Measurements from ENCODE around the gene PCGF2. TPM values are rescaled to one million over a fixed set of nuclear protein-coding genes. Genes with fewer than 3 reads are reported as not detected.

Gene PCGF2
- total RNA-seq, 1 experiment from 2014 or later = 95.1 TPM

- no peak for TF ChIP-seq CTCF (IDR thresholded peaks at IDR 0.05; ENCODE audit: insufficient read depth in 1 of 2, low read depth in 1 of 2, low read length in 1 of 2, severe bottlenecking in 1 of 2, unreplicated experiment in 1 of 2)
- POLR2A ChIA-PET = interaction anchor here (1.0 kb wide), 1 partner anchor 26 kb away, joined by 6 read pairs; the partner anchor contains the start of gene MLLT6
- DNase-seq = no peak
- intact Hi-C loops (cut with micrococcal nuclease; ENCODE audit: unreplicated experiment) = loop anchor here (1.0 to 2.0 kb wide), 2 partner anchors 18 to 53 kb away; partner anchors contain the start of gene PCGF2
- H3K27me3 ChIP-seq (replicated peaks; ENCODE audit: control insufficient read depth, insufficient read depth, low read length) = no peaks in the 10 kb centered on the region
- H3K9me3 ChIP-seq = no peaks in the 10 kb centered on the region
- peaks cover 20% of the 10 kb centered on the region for H3K4me1 ChIP-seq
- peak overlapping the region; percentile 47 for H3K4me3 ChIP-seq (ENCODE audit: low read depth, low read length)
- H3K4me1 Mint-ChIP-seq (ENCODE audit: low read depth, unreplicated experiment) = peaks cover 11% of the 10 kb centered on the region
- CTCF ChIA-PET = interaction anchor here (0.6 to 1.8 kb wide), 5 partner anchors 13 to 173 kb away, joined by 3 to 7 read pairs (median 3); partner anchors contain the start of gene MLLT6
- peak overlapping the region; percentile 85 for H3K27ac Mint-ChIP-seq (ENCODE audit: unreplicated experiment)
- no peaks in the 10 kb centered on the region for H3K9me3 Mint-ChIP-seq (ENCODE audit: unreplicated experiment)
- H3K4me3 Mint-ChIP-seq (ENCODE audit: unreplicated experiment) = peak overlapping the region; percentile 89
- H3K36me3 Mint-ChIP-seq (ENCODE audit: insufficient read depth, unreplicated experiment) = peaks cover 58% of the 10 kb centered on the region
- no peaks in the 10 kb centered on the region for H3K27me3 Mint-ChIP-seq (ENCODE audit: insufficient read depth, unreplicated experiment)
- peaks cover 1% of the 10 kb centered on the region; the same call in 1 of the 2 replicates for H3K36me3 ChIP-seq (ENCODE audit: control insufficient read depth, insufficient read depth, low read length)
- no TSS peak for BruUV-seq (replicated peaks)
Measured at GRCh38 chr17:38730526-38731379, 17.4 kb downstream of the PCGF2 start.

DNA sequence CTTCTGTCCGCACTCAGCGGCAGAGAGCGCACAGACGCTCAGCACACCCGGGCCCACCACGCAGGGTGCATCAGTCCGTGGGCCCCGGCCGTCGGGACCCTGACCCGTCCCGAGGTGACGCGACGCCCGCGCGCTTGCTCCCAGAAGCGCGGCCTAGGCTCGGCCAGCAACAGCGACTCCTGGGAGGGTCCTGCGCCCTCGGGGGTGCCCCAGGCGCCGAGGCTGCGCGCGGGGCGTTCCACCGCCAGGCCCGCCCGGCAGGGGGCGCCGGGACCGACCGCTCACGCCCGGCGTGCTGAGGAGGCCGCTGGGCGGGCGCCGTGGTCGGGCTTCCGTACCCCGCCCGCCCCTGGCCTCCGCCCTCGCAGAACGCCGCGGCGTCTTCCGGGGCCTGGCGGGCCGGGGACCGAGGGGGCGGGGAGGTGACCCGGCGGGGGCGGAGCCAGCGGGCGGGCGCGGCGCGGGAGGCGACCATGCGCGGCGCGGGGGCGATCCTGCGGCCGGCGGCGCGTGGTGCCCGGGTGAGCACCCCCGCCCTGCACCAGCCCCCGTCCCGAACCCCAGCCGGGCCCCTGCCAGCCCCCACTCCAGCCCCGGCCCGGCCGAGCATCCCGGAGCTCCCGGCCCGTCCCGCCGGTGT is 18.1 kb downstream of the PCGF2 start, which contains the start of gene CISD3:
TSS of gene CISD3 (plus strand) at position 456 of the 640 bp plus-strand sequence. CDS start at position 474, 18 bp downstream.
- intact Hi-C loops (cut with micrococcal nuclease; ENCODE audit: unreplicated experiment) = loop anchor here (1.0 to 2.0 kb wide), 2 partner anchors 19 to 53 kb away; partner anchors contain the start of gene PCGF2
- ChIA-PET POLR2A (interaction anchor here (1.0 kb wide), 1 partner anchor 25 kb away, joined by 6 read pairs; the partner anchor contains the start of gene MLLT6), CTCF (interaction anchor here (1.0 to 1.8 kb wide), 4 partner anchors 16 to 172 kb away, joined by 3 to 7 read pairs (median 4); partner anchors contain the start of gene MLLT6)
- Mint-ChIP-seq H3K27me3 (ENCODE audit: insufficient read depth, unreplicated experiment) (no peaks in the 10 kb centered on the region), H3K4me3 (ENCODE audit: unreplicated experiment) (peak within 1 kb of the TSS; percentile 89), H3K27ac (ENCODE audit: unreplicated experiment) (peak within 1 kb of the TSS; percentile 85), H3K36me3 (ENCODE audit: insufficient read depth, unreplicated experiment) (peaks cover 50% of the 10 kb centered on the region), H3K4me1 (ENCODE audit: low read depth, unreplicated experiment) (peaks cover 15% of the 10 kb centered on the region), H3K9me3 (ENCODE audit: unreplicated experiment) (no peaks in the 10 kb centered on the region)
- BruUV-seq (replicated peaks) = no TSS peak
- Histone ChIP-seq H3K9me3 (no peaks in the 10 kb centered on the region), H3K27me3 (replicated peaks; ENCODE audit: control insufficient read depth, insufficient read depth, low read length) (no peaks in the 10 kb centered on the region), H3K4me3 (ENCODE audit: low read depth, low read length) (peak within 1 kb of the TSS; percentile 64), H3K36me3 (ENCODE audit: control insufficient read depth, insufficient read depth, low read length) (no peaks in the 10 kb centered on the region; the same call in 1 of the 2 replicates), H3K4me1 (peaks cover 20% of the 10 kb centered on the region)
- DNase-seq = peak; percentile 84 to 95
- TF ChIP-seq CTCF (IDR thresholded peaks at IDR 0.05; ENCODE audit: insufficient read depth in 1 of 2, low read depth in 1 of 2, low read length in 1 of 2, severe bottlenecking in 1 of 2, unreplicated experiment in 1 of 2) = peak; percentile 32 to 74

- Mint-ChIP-seq H3K27ac (ENCODE audit: unreplicated experiment) (peak overlapping the region; percentile 58), H3K9me3 (ENCODE audit: unreplicated experiment) (no peaks in the 10 kb centered on the region), H3K27me3 (ENCODE audit: insufficient read depth, unreplicated experiment) (no peaks in the 10 kb centered on the region), H3K4me3 (ENCODE audit: unreplicated experiment) (peak overlapping the region; percentile 66), H3K4me1 (ENCODE audit: low read depth, unreplicated experiment) (peaks cover 15% of the 10 kb centered on the region), H3K36me3 (ENCODE audit: insufficient read depth, unreplicated experiment) (peaks cover 45% of the 10 kb centered on the region)
- Histone ChIP-seq H3K36me3 (ENCODE audit: control insufficient read depth, insufficient read depth, low read length) (no peaks in the 10 kb centered on the region; the same call in 1 of the 2 replicates), H3K9me3 (no peaks in the 10 kb centered on the region), H3K4me3 (ENCODE audit: low read depth, low read length) (peak overlapping the region; percentile 64), H3K27me3 (replicated peaks; ENCODE audit: control insufficient read depth, insufficient read depth, low read length) (no peaks in the 10 kb centered on the region), H3K4me1 (peaks cover 20% of the 10 kb centered on the region)
- intact Hi-C loops (cut with micrococcal nuclease; ENCODE audit: unreplicated experiment) = no loop called here
- POLR2A ChIA-PET = no interaction called here
- no TSS peak for BruUV-seq (replicated peaks)
- CTCF ChIA-PET = no interaction called here
- DNase-seq = no peak
- TF ChIP-seq CTCF (IDR thresholded peaks at IDR 0.05; ENCODE audit: insufficient read depth in 1 of 2, low read depth in 1 of 2, low read length in 1 of 2, severe bottlenecking in 1 of 2, unreplicated experiment in 1 of 2) = no peak
Measured at GRCh38 chr17:38729368-38729885, 18.7 kb downstream of the PCGF2 start.
